ENCODE results near the gene TECPR1.
A peak's percentile ranks its signal among the peaks of the same experiment; 100 is the strongest.

Gene TECPR1

GRCh38 chr7:98284335-98285036 is 32.5 kb upstream of the TECPR1 start:
- DNase-seq: peak in 1 of 2 experiments; percentile 42

GRCh38 chr7:98283887-98284222 is 31.8 kb upstream of the TECPR1 start:
- DNase-seq: no peak

GRCh38 chr7:98283127-98283886 is 31.3 kb upstream of the TECPR1 start:
- DNase-seq: no peak

- peak in 1 of 2 experiments; percentile 35 for DNase-seq
These were observed 30.7 kb upstream of the TECPR1 start for GRCh38 chr7:98282703-98283102.

GRCh38 chr7:98281757-98282606 is 29.9 kb upstream of the TECPR1 start:
- DNase-seq: peak in 1 of 2 experiments; percentile 59

GRCh38 chr7:98280791-98281756 is 29.0 kb upstream of the TECPR1 start, which contains the start of gene BRI3:
Gene BRI3 (plus strand): TSS chr7:98281686. CDS start chr7:98281796, 110 bp downstream.
- peak; percentile 82 to 98 for DNase-seq

- DNase-seq: no peak
These were observed 28.3 kb upstream of the TECPR1 start for GRCh38 chr7:98280296-98280695.

- DNase-seq: no peak
These were observed 26.9 kb upstream of the TECPR1 start for GRCh38 chr7:98278936-98279335.

- no peak for DNase-seq
These were observed 26.4 kb upstream of the TECPR1 start for GRCh38 chr7:98278408-98278807.

GRCh38 chr7:98276241-98276761 is 24.3 kb upstream of the TECPR1 start:
- DNase-seq: no peak

- DNase-seq: no peak
These were observed 15.3 kb upstream of the TECPR1 start for GRCh38 chr7:98267303-98267702.

GRCh38 chr7:98266840-98267239 is 14.8 kb upstream of the TECPR1 start:
- no peak for DNase-seq

GRCh38 chr7:98265841-98266271 is 13.8 kb upstream of the TECPR1 start:
- DNase-seq: no peak

GRCh38 chr7:98257701-98258100 is 5.7 kb upstream of the TECPR1 start:
- no peak for DNase-seq

GRCh38 chr7:98256431-98256830 is 4.4 kb upstream of the TECPR1 start:
- no peak for DNase-seq

- DNase-seq: no peak
These were observed 3.0 kb upstream of the TECPR1 start for GRCh38 chr7:98254951-98255610.

- DNase-seq: no peak
These were observed 2.5 kb upstream of the TECPR1 start for GRCh38 chr7:98254516-98254915.

- DNase-seq: peak in 1 of 2 experiments; percentile 36
These were observed 508 bp upstream of the TECPR1 start for GRCh38 chr7:98252425-98253054.

- DNase-seq: peak; percentile 40 to 75
These were observed 816 bp downstream of the TECPR1 start for GRCh38 chr7:98251231-98251600.

GRCh38 chr7:98250789-98251188 is 1.2 kb downstream of the TECPR1 start:
- DNase-seq: peak in 1 of 2 experiments; percentile 17

- DNase-seq: no peak
These were observed 2.9 kb downstream of the TECPR1 start for GRCh38 chr7:98249106-98249505.

Measured in NCI-H526 (cell line).